Subcutaneous adipose tissue (tissue), 4 donors: ENCODE results near the gene TAF12. TPM values are rescaled to one million over a fixed set of nuclear protein-coding genes. Genes with fewer than 3 reads are reported as not detected.

ENCODE experiments used
- CTCF ChIP-seq: fragments of 450-650 bp; IDR thresholded peaks from one replicate; pipeline ENCODE4 v1.5.1; 2016; ENCODE audit warnings: low read depth, mild to moderate bottlenecking, control low read depth, antibody characterized with exemption, moderate library complexity
- total RNA-seq, 4 donors: library from RNA; depleted of rRNA; stranded (reverse); fragments of >200 nt; gene quantifications; one replicate each; pipeline ENCODE4 v1.1.0, GENCODE V29; 2016

The TAF12 gene
- total RNA-seq, 4 donors from 2014 or later = 18.3 to 27.1 (median 23.3) TPM

DNA sequence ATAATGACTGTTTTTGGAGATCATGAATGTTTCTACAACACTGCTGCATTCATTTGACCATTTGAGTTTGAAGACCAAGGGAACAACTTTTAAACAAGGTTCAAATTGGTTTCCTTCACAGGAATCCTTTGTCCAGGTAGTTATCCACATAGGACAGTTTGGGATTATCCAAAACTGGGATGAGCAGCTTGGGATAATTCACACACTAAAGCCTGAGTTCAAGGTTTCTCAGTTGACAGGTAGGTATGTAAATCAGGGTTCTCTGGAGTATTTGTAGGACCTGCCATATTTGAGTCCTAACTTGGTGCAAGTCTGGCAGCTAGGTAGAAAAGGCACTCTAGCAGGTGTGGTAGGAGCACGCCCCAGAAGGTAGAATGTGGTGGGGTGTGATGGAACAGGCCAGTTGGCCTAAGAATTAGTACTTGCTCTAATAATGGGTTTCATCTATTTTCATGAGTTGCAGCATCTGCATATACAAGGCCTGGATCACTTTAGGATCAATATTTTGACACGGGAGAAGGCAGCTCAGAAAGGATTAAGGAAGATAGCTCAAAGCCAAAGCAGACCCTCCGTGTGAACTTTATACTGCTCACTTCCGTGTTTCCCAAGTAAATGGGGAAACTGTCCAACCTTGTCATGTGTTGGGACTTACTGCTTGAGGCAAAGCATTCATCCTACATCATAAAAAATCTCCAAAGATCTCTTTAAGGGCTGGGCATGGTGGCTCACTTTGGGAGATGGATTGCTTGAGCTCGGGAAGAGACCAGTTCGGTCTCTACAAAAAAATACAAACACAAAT is 64.9 kb downstream of the TAF12 start:
- TF ChIP-seq CTCF = no peak

- no peak for TF ChIP-seq CTCF
Observed at GRCh38 chr1:28577052-28577678, 65.7 kb downstream of the TAF12 start.

GRCh38 chr1:28573564-28573963 is 69.3 kb downstream of the TAF12 start:
- no peak for TF ChIP-seq CTCF

DNA sequence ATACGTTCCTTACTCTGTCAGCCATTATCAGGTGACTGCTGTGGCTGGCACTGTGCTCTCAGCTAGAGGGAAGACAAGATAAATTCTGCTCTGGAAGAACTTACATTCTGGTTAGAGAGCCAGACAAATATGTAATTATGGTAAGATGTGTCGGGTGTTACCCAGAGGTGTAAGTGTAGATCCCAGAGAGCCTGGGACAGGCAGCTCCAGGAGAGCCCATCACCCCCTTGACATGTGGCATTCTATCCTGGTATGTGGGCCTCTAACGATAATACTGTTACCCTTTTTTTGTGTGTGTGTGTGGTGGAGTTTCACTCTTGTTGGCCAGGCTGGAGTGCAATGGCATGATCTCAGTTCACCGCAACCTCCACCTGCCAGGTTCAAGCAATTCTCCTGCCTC is 71.0 kb downstream of the TAF12 start:
- no peak for TF ChIP-seq CTCF

DNA sequence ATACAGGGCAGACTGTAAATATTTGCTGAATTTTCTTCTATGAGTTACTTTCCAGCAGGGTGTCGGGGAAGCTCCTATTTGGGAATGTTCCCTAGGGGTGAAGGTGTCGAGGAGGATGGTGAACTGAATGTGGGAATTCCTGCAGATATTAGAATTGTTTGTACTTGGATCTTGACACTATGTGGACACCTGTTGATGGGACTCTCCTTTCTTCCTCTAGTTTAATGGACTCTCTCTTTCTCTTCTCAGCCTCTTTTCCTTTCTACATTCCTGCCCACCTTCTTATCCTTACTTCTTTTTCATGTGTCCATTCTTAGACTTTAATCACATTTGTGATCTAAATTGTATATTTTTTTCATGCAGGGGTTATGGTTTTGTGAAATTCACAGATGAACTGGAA is 75.9 kb downstream of the TAF12 start:
- TF ChIP-seq CTCF = no peak

GRCh38 chr1:28565726-28566125 is 77.1 kb downstream of the TAF12 start:
- no peak for TF ChIP-seq CTCF

DNA sequence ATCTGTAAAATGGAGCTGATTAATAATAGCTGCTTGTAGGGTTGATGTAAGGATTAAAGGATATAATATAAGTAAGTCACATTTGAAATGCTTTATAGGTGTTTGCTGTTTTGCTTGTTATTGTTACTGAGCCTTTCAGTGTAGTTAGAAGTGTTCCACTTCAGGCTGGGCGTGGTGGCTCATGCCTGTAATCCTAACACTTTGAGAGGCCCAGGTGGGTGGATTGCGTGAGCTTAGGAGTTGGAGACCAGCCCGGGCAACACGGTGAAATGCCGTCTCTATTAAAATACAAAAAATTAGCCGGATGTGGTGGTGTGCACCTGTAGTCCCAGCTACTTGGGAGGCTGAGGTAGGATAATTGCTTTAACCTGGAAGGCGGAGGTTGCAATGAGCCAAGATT is 77.8 kb downstream of the TAF12 start:
- TF ChIP-seq CTCF = no peak
